Left forelimb (tissue), 1 donor: Measurements from ENCODE around the gene GABRG3.

Experiments
- DNase-seq: peaks from one replicate; pipeline ENCODE4 v3.0.0-alpha.2; 2018; ENCODE audit warnings: low spot score

The GABRG3 gene

DNA sequence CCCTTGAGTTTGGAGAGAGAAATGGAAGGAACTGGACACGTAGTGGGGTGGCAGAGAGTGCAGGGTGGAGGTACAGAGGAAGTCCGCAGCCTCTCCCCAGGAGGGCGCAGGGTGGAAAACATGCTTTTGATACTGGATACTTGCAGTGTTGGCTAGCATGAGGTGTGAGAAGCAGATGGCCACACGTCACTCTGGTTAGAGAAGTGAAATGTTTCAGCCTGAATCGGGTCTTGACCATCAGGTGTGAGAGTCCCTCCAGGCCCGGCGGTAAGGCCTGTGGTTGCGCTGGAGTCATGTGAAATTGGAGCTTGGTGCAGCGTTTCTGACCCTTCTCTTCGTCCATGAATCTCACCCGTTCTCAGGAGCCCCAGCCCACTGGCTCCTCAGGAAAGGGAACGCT is 93.1 kb downstream of the GABRG3 start:
- DNase-seq = no peak

DNA sequence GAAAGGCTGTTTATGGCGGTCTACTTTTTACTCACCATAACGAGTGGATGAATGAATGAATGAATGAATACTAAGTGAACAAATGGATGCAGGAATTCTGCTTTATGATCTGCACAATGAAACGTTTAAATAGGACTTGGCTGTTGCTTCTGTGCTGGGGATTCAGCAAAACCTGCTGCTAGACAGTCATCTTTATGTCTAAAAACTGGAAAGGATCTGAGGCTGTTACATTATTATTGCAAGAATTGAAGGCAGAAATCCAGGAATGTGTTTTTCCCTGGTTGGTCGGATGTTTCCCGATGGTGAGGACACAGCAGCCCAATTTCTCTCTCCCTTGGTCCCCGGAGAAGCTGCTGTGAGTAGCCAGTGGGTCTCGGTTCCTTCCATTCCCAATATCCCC is 94.2 kb downstream of the GABRG3 start:
- no peak for DNase-seq

DNA sequence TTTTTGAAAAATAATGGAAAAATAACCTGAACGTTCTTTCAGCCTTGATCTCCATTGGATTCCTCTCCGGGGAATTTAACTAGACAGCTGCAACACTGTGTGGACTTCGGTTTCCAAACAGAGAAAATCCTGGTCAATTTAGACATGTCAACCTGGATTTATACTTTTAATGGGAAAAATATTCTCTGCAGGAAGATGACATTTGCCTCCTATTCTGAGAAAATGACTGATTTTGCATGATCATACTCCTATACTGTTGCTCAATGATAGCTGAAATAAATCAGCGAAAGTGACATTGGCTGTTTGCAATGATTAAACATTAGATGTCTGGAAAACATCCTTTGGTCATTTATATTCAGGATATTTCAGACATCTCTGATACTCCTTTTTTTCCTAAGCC is 94.8 kb downstream of the GABRG3 start:
- DNase-seq = no peak

DNA sequence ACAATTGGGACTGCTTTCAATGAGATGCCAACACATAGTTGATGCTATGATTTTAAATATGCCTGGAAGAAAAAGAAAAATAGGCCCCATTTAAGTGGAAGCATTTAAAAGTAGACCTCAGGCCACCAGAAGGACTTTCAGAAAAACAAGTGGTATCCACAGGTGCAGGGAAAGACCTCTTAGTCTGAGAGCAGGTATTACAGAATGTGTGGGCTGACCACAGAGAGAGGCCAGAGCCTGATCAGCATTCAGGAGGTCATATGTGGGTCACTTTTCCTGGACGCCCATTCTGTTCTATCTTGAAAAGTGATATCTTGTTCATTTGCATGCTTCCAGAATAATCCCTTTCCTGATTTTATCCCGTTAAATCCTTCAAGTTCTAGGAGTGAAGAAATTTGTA is 95.5 kb downstream of the GABRG3 start:
- DNase-seq = no peak

DNA sequence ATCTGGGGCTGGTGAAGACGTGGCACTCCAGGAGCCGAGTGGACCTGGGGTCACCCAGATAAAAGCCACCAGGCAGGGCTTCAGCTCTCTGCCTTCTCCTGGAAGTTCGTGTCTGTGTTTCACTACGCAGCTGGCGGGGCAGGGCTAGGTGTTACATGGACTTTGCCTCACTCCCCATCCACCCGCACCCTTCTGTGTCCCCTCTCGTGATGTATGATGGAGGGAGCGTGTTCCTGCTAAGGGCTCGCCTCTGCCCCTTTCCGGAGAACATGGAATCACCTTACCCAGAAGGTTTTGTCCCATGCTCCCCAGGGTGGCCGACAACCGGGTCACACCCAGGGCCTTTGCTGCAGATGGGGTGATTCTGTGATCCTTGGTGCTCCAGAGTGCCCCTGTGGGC is 96.2 kb downstream of the GABRG3 start:
- peak; percentile 34 for DNase-seq

DNA sequence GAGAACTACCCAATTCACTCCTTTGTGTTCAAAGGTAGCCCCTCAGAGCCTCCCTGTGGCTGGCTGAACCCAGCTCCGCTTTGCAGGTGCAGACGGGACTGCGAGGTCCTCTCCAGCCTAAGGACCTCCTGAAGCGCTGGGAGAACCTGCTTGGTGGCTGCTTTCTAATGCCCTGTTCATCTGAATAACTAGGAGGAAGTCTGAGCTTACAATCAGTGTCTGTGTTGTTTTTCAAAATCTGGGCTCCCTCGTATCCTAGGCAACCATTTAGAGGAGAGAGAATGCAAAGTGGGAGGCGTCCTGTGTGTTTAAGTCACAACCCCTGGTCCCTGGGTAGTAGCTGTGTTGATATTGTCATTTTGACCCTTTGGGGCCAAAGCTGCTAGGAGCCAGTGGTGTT is 99.9 kb downstream of the GABRG3 start:
- no peak for DNase-seq

DNA sequence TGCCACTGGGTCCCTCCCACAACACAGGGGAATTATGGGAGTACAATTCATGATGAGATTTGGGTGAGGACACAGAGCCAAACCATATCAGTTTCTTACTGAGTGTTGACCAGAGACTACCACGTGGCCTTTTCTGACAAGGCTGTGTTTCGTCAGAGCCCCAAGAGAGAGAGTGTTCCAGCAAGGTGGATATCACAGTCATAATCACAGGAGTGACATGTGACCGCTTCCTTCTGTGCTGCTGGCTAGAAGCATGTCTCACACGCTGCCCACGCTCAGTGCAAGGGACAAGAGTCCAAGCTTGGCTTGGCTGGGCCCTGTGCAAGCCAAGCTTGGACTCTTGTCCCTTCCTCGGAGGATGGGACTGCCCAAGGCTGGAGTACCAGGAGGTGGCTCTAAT is 103.2 kb downstream of the GABRG3 start:
- DNase-seq = no peak

DNA sequence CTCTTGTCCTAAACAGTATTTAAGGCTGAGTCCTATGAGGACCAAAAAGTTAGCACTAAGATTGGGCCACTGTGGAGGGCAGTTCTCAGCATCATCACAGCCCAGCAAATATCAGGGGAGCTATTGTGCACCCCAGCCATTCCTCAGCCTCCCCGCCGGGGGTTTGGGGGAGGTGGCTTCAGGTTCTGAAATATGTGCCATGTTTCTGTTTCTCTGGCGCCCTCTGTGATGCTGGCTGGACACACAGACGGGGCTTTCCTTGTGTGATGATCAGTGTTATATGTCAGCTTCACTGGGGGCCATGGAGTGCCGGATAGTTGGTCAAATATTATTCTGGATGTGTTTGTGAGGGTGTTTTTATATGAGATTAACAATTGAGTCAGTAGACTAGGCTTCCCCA is 106.8 kb downstream of the GABRG3 start:
- DNase-seq = no peak

DNA sequence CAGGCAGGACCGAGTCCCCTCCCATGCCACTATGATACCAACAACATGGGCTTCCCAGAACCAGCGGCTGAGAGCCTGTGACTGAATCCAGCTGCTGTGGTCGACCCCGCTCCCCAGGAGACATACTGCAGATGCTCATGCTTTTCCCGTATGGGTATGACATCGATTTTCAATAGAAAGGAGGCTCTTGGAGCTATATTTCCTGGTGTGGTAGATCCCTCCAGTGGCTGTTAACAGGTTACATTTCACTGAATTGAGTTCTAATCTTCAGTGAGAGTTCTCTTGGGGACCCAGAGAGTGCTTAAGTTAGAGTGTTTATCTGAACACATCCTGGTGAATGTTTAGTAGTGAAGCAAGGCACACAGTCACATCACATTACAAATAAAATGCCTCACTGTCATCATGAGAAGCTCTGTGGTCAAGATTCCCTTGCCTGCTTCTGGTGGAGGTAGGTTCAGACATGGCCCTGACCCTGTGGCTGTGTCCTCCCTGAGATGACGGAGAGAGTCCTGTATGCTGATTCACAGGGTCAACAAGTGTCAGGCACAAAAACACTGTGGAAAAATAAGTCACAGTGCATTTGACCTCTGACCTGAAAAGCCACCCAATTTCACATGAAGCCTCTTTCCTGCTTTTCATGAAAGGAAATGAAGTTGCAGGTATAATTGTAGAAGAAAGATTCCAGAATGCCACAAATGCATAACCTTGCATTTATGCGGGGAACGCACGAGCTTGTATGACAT is 110.9 kb downstream of the GABRG3 start:
- no peak for DNase-seq

DNA sequence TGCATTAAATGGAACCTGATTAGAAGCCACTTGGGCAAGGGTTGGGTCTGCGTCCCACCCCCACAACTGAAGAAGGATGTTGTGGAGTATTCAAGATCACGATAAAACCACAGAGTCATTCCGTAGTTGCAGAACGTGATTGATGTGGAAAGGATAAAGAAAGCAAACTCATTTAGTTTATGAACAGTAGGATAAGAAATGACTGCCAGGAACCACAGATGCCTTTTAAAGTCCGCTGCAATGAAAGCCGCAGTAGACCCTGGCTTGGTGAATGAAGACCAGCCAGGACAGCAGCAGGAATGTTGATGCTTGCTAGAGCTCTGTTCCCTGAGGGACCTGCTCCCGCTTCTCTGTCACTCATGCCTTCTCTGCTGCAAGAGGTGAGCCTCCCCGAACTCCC is 111.5 kb downstream of the GABRG3 start:
- DNase-seq = no peak

DNA sequence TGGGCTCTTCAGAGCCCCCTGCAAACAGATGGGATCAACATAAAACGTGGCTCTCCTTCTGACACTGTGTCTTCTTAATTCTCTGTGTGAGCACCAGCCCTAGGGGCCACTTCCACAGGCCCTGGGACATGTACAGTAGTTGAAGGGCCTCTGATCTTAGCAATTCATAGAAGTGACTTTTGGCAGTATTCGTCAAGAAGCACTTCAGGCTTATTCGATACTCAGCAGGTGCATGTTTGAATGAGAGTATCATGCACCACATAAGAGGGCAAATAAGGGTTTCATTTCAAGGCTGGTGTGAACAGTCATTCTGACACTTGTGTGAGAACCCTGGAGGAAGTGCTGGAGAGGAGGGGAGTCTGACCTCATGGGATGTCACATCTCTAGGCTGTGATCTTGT is 113.9 kb downstream of the GABRG3 start:
- no peak for DNase-seq

DNA sequence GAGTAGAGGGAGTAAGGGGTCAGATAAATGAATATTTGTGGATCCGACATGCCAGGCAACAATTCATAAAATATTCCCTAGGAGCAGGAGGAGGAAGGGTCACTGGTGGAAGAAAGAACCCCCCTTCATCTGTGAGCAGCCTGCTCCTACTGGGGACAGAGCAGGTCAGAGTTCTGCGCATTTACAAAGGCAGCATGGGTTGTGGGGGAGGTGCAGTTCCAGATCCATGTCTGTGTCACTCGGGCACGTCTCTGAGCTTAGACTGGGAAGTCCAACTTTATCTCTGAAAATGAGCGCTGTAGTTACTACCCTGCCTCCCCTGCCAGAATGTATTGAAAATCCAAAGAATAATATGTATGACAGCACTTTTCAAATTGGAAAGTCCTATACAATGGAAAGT is 115.2 kb downstream of the GABRG3 start:
- no peak for DNase-seq

DNA sequence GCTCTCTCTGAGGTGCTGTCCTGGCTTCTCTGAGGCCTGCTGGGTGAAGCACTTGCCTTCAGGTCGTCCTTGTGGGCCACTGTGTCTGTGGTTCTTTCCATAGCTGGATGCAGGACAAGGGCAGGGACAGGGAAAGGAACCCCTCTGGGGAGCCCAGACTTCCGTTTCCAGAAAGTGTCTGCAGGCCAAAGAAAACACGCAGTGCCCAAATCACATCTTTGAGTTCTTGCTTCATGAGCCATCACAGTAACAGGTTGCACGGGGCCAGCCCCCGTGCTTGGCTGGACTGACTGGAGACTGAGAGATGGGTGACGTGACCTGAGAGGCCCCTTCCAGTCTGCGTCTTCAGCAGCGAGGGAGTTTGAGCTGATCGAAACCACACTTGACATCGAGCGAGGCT is 115.8 kb downstream of the GABRG3 start:
- DNase-seq = no peak

DNA sequence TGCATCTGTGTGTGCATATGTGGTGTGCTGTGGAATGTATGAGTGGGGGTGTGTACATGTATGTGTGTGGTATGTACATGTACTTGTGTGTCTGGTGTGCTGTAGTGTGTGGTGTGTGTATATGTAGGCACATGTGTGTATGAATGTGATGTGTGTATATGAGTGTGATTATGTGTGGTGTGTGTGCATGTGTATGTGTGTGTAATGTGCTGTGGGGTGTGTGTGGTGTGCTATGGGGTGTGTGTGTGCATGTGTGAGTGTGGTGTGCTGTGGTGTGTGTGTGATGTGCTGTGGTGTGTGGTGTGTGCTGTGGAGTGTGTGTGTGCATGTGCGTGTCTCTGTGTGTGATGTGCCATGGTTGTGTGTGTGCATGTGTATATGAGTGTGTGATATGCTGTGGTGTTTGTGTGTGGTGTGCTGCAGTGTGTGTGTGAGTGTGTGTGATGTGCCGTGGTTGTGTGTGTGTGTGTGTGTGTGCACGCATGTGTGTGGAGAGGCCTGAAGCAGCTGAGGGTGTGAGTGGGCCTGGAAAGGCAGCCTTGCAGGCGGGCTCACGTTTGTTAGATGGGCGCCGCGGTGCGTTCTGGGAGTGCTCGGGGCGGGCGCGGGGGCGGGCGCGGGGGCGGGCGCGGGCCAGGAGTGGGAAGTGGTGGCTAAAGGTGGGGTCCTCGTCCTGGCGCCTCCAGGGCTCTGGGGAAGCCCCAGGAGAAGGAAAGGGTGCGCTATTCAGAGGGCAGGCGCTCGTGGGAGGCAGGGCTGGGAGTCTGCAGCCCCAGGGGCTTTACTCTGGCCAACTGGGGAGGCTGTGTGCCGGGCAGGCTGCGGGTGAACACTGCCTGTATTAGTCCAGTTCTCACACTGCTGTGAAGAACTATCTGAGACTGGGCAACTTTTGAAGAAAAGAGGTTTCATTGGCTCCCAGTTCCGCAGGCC is 116.9 kb downstream of the GABRG3 start:
- no peak for DNase-seq

DNA sequence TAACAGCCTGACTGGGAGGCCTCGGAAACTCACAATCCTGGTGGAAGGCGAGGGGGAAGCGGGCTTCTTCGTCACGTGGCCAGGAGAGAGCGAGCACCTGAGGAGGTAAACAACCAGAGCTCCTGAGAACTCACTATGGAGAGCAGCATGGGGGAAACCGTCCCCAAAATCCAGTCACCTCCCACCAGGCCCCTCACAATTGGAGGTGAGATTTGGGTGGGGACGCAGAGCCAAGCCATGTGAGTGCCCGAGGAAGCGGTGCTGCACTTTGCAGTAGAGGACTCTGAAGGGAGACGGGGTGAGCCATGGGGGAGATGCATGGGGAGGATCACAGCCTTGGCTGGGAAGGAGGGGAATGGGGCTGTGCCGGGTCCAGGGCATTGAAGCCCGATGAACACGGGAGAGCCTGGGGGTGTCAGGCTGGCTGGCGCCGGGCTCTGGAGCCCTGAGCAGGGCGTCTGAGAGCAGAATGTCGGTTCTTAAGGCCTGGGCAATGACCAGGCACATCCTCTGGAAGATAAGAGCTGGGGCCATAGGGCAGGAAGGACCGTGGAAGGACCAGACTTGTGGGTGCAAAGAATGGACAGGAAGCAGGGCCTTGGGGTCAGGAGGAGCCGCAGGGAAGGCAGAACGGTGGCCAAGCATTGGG is 117.7 kb downstream of the GABRG3 start:
- DNase-seq = no peak

DNA sequence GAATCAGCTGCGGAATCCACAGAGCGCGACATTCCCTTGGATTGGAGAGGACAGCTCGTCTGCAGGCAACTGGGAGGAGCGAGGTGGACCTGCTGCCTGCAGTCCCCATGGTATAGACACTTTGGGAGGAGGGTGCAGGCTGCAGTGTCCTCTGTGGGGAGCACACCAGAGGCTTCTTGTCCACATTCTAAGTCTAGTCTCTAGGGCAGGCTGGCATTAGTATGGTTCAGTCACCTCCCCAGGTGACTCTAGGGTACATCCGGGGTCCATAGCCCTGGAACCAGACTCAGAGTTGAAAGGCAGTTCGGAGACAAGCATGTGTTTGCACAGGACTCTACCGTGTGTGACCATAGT is 118.2 kb downstream of the GABRG3 start:
- no peak for DNase-seq

DNA sequence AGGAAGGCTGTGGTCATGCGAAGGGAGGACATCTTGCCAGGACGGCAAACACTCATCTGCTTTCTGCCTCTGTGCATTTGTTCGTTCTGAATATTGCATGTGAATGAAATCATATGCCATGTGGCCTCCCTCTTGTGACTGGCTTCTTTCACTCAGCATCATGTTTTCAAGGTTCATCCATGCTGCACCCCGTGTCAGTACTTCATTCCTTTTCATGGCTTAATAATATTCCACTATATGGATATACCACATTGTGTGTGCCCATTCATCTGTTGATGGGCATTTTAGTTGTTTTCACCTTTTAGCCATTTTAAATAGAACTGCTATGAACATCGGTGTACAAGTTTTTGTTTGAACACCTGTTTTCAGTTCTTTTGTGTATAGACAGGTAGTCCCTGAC is 118.7 kb downstream of the GABRG3 start:
- DNase-seq = no peak

DNA sequence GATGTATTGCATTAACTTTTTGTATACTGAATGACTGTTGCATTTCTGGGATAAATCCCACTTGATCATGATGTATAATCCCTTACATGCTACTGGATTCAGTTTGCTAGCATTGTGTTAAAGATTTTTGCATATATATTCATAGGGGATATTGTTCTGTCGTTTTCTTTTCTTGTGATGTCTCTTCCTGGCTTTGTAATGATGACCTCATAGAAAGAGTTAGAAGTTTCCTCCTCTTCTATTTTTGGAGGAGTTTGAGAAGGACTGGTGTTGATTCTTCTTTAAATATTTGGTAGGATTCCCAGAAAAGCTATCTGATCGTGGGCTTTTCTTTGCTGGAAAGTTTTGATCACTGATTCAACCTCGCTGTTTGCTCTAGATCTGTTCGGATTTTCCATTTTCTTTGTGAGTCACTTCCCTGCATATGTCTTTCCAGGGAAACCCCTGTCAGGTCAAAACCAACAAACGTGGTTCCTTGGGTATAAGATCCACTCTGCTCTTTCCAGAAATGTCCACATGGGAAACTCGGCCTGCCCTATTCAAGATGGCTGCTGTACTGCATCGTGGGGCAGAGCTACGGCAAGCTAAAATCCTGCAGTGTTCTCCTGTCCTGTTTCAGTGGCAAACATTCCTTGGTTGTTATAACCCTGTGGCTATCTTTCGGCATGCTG is 120.4 kb downstream of the GABRG3 start:
- no peak for DNase-seq

DNA sequence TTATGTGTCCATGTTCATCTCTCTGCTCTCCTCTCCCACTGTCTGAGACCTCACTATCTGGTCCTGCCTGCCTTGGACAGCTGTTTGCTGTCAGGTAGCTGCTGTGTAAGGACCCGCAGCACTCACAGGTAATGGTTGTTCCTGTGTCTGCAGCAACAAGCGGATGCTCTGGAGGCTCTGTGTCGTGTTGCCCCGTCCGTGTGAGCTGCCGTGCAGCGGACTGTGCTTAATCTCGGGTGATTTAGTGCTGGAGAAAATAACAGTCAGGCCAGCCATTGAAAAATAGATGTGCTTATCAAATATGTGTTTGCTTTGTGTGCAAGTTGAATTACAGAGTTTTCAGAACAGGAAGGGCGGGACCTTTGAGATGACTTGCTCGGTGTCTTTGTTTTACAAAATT is 121.4 kb downstream of the GABRG3 start:
- no peak for DNase-seq

DNA sequence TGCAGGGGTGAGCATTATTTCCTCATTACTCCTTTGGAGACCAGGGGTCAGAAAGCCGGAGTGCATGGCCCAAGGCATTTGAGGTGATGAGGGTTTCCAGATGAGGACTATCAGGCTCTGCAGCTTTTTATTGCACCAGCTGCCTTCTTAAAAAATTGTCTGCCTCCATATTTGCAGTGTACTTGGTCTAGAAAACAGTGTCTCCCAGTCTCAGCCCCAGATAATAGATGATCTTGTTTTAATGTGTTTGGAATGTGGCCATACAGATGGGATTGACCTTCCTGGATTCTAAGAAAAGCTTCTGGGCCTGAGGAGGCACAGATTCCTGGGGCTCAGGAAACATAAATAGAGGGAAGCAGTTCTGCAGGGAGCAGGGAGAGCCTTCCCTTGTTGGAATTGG is 123.3 kb downstream of the GABRG3 start:
- DNase-seq = no peak

DNA sequence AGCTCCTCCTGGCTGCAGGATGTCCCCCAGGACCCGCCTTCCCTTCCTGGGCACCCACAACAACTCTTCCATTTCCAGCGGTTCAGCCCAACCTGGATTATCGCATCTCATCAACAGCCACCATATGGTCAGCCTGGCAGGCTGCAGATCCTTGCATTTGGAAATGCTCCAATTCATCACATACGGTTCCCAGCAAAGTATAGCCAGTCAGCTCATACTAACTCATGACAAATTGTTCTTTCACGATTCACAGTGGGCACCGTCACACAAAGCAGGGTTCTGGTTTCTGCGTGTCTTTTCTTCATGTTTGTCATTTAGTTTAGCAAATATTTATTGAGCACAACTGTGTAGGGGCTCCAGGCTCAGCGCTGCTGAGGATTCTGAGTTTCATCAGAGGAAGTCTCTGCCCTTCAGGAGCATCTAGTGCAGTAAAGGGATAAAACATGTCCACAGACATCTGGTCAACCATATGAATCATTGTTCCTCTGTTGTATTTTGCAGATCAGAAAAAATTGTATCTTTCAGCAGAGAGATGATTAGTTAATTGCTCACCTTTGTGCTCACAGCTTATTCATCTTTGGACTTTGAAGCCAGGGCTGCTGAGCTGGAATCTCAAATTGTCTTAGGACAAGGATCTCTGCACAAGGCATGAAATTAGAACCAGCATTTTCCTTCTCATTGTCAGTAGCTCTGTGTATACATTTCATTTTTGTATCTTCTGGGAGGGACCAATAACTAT is 125.1 kb downstream of the GABRG3 start:
- no peak for DNase-seq

DNA sequence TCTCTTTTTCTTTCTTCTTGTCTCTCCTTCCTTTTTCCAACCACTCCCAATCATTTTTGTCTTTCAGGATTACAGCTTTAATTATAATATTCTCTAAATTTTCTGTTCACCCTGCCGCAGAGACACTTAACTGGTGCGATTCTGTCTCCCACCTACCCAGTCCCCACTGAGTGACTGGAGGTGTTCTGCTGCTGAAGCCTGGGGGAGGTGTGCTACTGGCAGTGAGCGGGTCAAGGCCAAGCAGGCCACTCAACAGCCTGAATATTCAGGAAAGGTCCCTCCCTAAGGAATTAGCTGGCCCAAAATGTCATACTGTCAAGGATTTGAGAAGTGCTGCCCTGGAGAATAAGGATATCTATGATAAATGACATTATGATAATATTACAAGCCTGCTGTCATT is 126.5 kb downstream of the GABRG3 start:
- no peak for DNase-seq
